Thoracic aorta (tissue), 2 donors: Measurements from ENCODE around the gene RNF4. TPM values are rescaled to one million over a fixed set of nuclear protein-coding genes. Genes with fewer than 3 reads are reported as not detected.
A peak's percentile ranks its signal among the peaks of the same experiment; 100 is the strongest.

Experiments used
- ATAC-seq: fragments of 150-250 bp; one replicate; pipeline ENCODE4 v1.8.0; 2017; ENCODE audit warnings: low read depth; ENCODE audit not compliant: insufficient number of reproducible peaks, low FRiP score
- DNase-seq: peaks from one replicate; pipeline ENCODE4 v3.0.0-alpha.2; 2020; ENCODE audit warnings: low spot score
- H3K27ac ChIP-seq, 2 donors: fragments of 200-600 bp; sonication (generic); 1 replicate in 1 of 2; 2 replicates in 1 of 2; pipeline ENCODE4 v1.5.1; 2016; ENCODE audit warnings: mild to moderate bottlenecking in 2 of 2, moderate library complexity in 2 of 2
- H3K27me3 ChIP-seq: fragments of 200-600 bp; sonication (generic); replicated peaks from 2 replicates; pipeline ENCODE4 v1.6.0; 2016; ENCODE audit warnings: mild to moderate bottlenecking; ENCODE audit not compliant: insufficient read depth
- H3K36me3 ChIP-seq: fragments of 200-600 bp; sonication (generic); one replicate; pipeline ENCODE4 v1.5.1; 2016
- H3K4me1 ChIP-seq, 2 donors: fragments of 200-600 bp; sonication (generic); 1 replicate in 1 of 2; 2 replicates in 1 of 2; pipeline versions ENCODE4 v1.5.1 to v1.6.0; 2016; ENCODE audit warnings: low read depth in 2 of 2, mild to moderate bottlenecking in 1 of 2; ENCODE audit not compliant: control insufficient read depth in 1 of 2
- H3K4me3 ChIP-seq: fragments of 200-600 bp; sonication (generic); 2 replicates; pipeline ENCODE4 v1.5.1; 2016; ENCODE audit warnings: mild to moderate bottlenecking
- H3K9me3 ChIP-seq: fragments of 200-600 bp; sonication (generic); 2 replicates; pipeline ENCODE4 v1.5.1; 2016
- total RNA-seq, 2 donors: library from RNA; depleted of rRNA; stranded (reverse); fragments of >200 nt; gene quantifications; one replicate each; pipeline versions ENCODE4 v1.1.0 to v1.2.3, GENCODE V29; 2016
- TF ChIP-seq, protein P1 (sequence below): fragments of 200-600 bp; sonication (generic); IDR thresholded peaks from one replicate; pipeline ENCODE4 v1.5.1; 2019; ENCODE audit warnings: antibody characterized with exemption

The RNF4 gene
- 10 to 100 TPM; 29.8 to 83.1 TPM for total RNA-seq

DNA sequence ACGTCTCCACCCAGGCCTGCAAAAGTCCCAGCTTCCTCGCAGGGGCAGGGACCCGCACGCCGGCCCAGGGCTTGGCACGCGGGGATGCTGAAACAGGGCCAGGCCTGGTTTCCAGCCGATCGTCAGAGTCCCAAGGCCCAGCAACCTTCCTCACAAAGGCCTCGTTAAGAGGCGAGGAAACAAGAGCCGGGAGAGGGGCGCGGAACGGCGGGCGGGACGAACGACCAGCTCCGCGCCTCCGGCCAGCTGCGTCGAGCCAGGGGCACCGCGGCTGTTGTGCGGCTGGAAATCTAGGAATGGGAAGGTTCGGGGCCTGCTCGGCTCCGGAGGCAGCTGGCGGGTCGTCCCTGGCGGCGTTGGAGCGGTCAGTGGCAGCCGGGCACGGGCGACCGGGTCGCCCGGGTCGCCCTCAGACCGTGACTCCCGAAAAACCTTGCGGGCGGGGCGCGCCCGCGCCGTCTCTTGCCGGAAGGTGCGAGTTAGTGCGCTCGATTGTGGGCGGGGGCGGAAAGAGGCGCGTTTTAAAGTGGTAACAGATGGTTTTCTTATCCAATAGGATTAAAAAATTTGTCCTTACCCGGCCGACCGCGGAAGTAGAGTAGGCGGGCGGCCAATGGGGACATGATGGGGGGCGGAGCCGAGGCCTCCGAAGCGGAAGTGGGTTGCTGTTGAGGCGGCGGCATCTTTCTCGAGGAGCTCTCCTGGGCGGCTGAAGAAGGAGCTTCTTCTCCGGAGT, at the start of gene RNF4:
RNF4 (plus strand) TSS at position 651 of the 736 bp plus-strand sequence. CDS start 21,388 bp downstream, outside the sequence.
- Histone ChIP-seq H3K4me3 (peak within 1 kb of the TSS; percentile 97), H3K36me3 (peaks cover 12% of the 10 kb centered on the region), H3K9me3 (no peaks in the 10 kb centered on the region), H3K27ac (peak within 1 kb of the TSS; percentile 90 to 91), H3K4me1 (peaks cover 14 to 24% of the 10 kb centered on the region in 2 donors), H3K27me3 (no peaks in the 10 kb centered on the region)
- ATAC-seq (peak; percentile 98), DNase-seq (peak; percentile 88)
- TF ChIP-seq, protein P1, sequence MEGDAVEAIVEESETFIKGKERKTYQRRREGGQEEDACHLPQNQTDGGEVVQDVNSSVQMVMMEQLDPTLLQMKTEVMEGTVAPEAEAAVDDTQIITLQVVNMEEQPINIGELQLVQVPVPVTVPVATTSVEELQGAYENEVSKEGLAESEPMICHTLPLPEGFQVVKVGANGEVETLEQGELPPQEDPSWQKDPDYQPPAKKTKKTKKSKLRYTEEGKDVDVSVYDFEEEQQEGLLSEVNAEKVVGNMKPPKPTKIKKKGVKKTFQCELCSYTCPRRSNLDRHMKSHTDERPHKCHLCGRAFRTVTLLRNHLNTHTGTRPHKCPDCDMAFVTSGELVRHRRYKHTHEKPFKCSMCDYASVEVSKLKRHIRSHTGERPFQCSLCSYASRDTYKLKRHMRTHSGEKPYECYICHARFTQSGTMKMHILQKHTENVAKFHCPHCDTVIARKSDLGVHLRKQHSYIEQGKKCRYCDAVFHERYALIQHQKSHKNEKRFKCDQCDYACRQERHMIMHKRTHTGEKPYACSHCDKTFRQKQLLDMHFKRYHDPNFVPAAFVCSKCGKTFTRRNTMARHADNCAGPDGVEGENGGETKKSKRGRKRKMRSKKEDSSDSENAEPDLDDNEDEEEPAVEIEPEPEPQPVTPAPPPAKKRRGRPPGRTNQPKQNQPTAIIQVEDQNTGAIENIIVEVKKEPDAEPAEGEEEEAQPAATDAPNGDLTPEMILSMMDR, result no peak

- Histone ChIP-seq H3K4me3 (no peak overlapping the region), H3K27me3 (no peaks in the 10 kb centered on the region), H3K9me3 (no peaks in the 10 kb centered on the region), H3K27ac (no peak overlapping the region), H3K36me3 (no peaks in the 10 kb centered on the region), H3K4me1 (peaks cover 11 to 28% of the 10 kb centered on the region in 2 donors)
- TF ChIP-seq, protein P1, result no peak
- DNase-seq, result no peak
- no peak for ATAC-seq
These were observed 49.1 kb upstream of the RNF4 start for GRCh38 chr4:2419814-2420213.

DNA sequence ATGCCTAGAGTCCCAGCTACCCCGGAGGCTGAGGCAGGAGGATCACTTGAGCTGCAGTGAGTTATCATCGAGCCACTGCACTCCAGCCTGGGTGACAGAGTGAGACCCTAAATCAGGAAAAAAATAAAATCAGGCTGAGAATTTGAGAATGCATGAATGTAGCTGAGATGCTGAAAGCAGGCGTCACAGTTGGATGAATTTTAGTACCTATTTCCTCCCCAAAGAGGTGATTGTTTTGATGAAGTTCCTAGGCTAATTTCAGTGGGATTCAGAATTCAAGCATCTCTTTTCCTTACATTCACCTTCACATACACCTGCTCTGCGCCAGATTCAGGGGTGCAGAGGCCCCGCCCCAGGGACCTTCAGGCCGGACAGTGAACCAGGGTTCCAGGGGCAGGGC, 47.0 kb upstream of the RNF4 start:
- Histone ChIP-seq H3K4me3 (no peak overlapping the region), H3K9me3 (no peaks in the 10 kb centered on the region), H3K27me3 (no peaks in the 10 kb centered on the region), H3K4me1 (peaks cover 11 to 20% of the 10 kb centered on the region in 2 donors), H3K36me3 (no peaks in the 10 kb centered on the region), H3K27ac (no peak overlapping the region)
- TF ChIP-seq, protein P1, result no peak
- ATAC-seq (no peak), DNase-seq (no peak)

GRCh38 chr4:2423066-2423465, 45.8 kb upstream of the RNF4 start:
- TF ChIP-seq, protein P1, result no peak
- Histone ChIP-seq H3K9me3 (no peaks in the 10 kb centered on the region), H3K36me3 (no peaks in the 10 kb centered on the region), H3K4me3 (no peak overlapping the region), H3K27me3 (no peaks in the 10 kb centered on the region), H3K27ac (no peak overlapping the region), H3K4me1 (peaks cover 6 to 10% of the 10 kb centered on the region in 2 donors)
- ATAC-seq (no peak), DNase-seq (no peak)

- H3K27me3 ChIP-seq, result no peaks in the 10 kb centered on the region
- no peak for ATAC-seq
- TF ChIP-seq, protein P1, result no peak
These were observed 45.2 kb upstream of the RNF4 start for GRCh38 chr4:2423695-2424094.

More at GRCh38 chr4:2423695-2424094, 45.2 kb upstream of the RNF4 start:
- Histone ChIP-seq H3K4me1 (peaks cover 6 to 10% of the 10 kb centered on the region in 2 donors), H3K36me3 (no peaks in the 10 kb centered on the region), H3K4me3 (no peak overlapping the region), H3K9me3 (no peaks in the 10 kb centered on the region), H3K27ac (no peak overlapping the region)
- no peak for DNase-seq
